Neuronal stem cell (in vitro differentiated cells): ENCODE data around the gene HES5.
A peak's percentile ranks its signal among the peaks of the same experiment; 100 is the strongest.
"Not testable (repeated sequence)": the region's sequence is repeated elsewhere in the genome, so short reads cannot be mapped to it uniquely, and the experiment has no call there.

Experiments
- DNase-seq: peaks from one replicate; pipeline ENCODE4 v3.0.0-alpha.2; 2013; ENCODE audit warnings: low spot score
- H2AFZ ChIP-seq: one replicate; pipeline ENCODE4 v1.6.1; 2013; ENCODE audit warnings: mild to moderate bottlenecking, low read length, inconsistent platforms
- H2AK5ac ChIP-seq: 2 replicates; pipeline ENCODE4 v1.6.1; 2013; ENCODE audit warnings: low read depth, mild to moderate bottlenecking, inconsistent platforms, low read length, moderate library complexity, mixed read lengths
- H2BK120ac ChIP-seq: 2 replicates; pipeline ENCODE4 v1.6.1; 2013; ENCODE audit warnings: low read depth, mild to moderate bottlenecking, inconsistent platforms, low read length, moderate library complexity, mixed read lengths
- H2BK12ac ChIP-seq: one replicate; pipeline ENCODE4 v1.6.1; 2013; ENCODE audit warnings: low read length, inconsistent platforms
- H2BK15ac ChIP-seq: 2 replicates; pipeline ENCODE4 v1.6.1; 2013; ENCODE audit warnings: mild to moderate bottlenecking, low read length, inconsistent platforms, mixed read lengths
- H2BK5ac ChIP-seq: one replicate; pipeline ENCODE4 v1.6.1; 2013; ENCODE audit warnings: inconsistent platforms, mild to moderate bottlenecking, low read length, moderate library complexity
- H3K14ac ChIP-seq: one replicate; pipeline ENCODE4 v1.6.1; 2013; ENCODE audit warnings: low read length, inconsistent platforms
- H3K18ac ChIP-seq: 2 replicates; pipeline ENCODE4 v1.6.1; 2013; ENCODE audit warnings: low read length, inconsistent platforms
- H3K23ac ChIP-seq: 2 replicates; pipeline ENCODE4 v1.6.1; 2013; ENCODE audit warnings: low read depth, mild to moderate bottlenecking, mixed read lengths, low read length, inconsistent platforms; ENCODE audit not compliant: poor library complexity
- H3K27ac ChIP-seq: replicated peaks from 3 replicates; pipeline ENCODE4 v1.5.1; 2013; ENCODE audit warnings: low read length, inconsistent platforms
- H3K27me3 ChIP-seq, 3 experiments: 2 replicates each; pipeline ENCODE4 v1.6.1; 2013; ENCODE audit warnings: low read length in 3 of 3, mild to moderate bottlenecking in 2 of 3, inconsistent platforms in 1 of 3, low read depth in 1 of 3, mixed read lengths in 1 of 3, moderate library complexity in 1 of 3; ENCODE audit not compliant: control insufficient read depth in 3 of 3, insufficient read depth in 3 of 3
- H3K36me3 ChIP-seq, 2 donors: replicated peaks in 1 of 2; 2 replicates each; pipeline ENCODE4 v1.6.1; 2013; ENCODE audit warnings: low read length in 2 of 2; ENCODE audit not compliant: control insufficient read depth in 2 of 2, insufficient read depth in 2 of 2
- H3K4ac ChIP-seq: 2 replicates; pipeline ENCODE4 v1.6.1; 2013; ENCODE audit warnings: inconsistent platforms, mild to moderate bottlenecking, low read length, moderate library complexity
- H3K4me1 ChIP-seq, 2 donors: 1 replicate in 1 of 2; 2 replicates in 1 of 2; pipeline ENCODE4 v1.6.1; 2013; ENCODE audit warnings: low read length in 2 of 2, low read depth in 1 of 2; ENCODE audit not compliant: control insufficient read depth in 2 of 2, insufficient read depth in 1 of 2
- H3K4me2 ChIP-seq: one replicate; pipeline ENCODE4 v1.6.1; 2013; ENCODE audit warnings: mild to moderate bottlenecking, low read length, inconsistent platforms; ENCODE audit not compliant: insufficient read depth, poor library complexity, severe bottlenecking
- H3K4me3 ChIP-seq, 2 donors: 2 replicates each; pipeline ENCODE4 v1.5.1; 2013; ENCODE audit warnings: low read length in 2 of 2, mild to moderate bottlenecking in 2 of 2, inconsistent platforms in 1 of 2, moderate library complexity in 1 of 2
- H3K79me1 ChIP-seq: one replicate; pipeline ENCODE4 v1.6.1; 2013; ENCODE audit warnings: low read depth, mild to moderate bottlenecking, inconsistent platforms, low read length, moderate library complexity
- H3K9ac ChIP-seq: one replicate; pipeline ENCODE4 v1.6.1; 2013; ENCODE audit warnings: mild to moderate bottlenecking, low read depth, low read length, inconsistent platforms; ENCODE audit not compliant: poor library complexity
- H3K9me3 ChIP-seq, 2 donors: replicated peaks in 1 of 2; 2 replicates each; pipeline versions ENCODE3 to v1.6.1; 2013; ENCODE audit warnings: low read length in 2 of 2, mild to moderate bottlenecking in 2 of 2, inconsistent platforms in 1 of 2, low read depth in 1 of 2, mixed read lengths in 1 of 2, moderate library complexity in 1 of 2; ENCODE audit not compliant: control insufficient read depth in 2 of 2, insufficient read depth in 1 of 2
- H4K8ac ChIP-seq: one replicate; pipeline ENCODE4 v1.6.1; 2013; ENCODE audit warnings: low read depth, mild to moderate bottlenecking, inconsistent platforms, low read length, moderate library complexity
- H4K91ac ChIP-seq: one replicate; pipeline ENCODE4 v1.6.1; 2013; ENCODE audit warnings: low read length, low read depth, mild to moderate bottlenecking, inconsistent platforms; ENCODE audit not compliant: poor library complexity
- WGBS, 2 donors: extraction: QIAGEN DNeasy Blood & Tissue Kit; methylation state at CpG; one replicate each; pipeline ENCODE4 v1.1.7; 2013; ENCODE audit warnings: missing lambda C conversion rate in 2 of 2, mixed read lengths in 1 of 2; ENCODE audit not compliant: insufficient read length in 2 of 2, insufficient replicate concordance in 1 of 2; ENCODE audit errors: extremely low coverage in 2 of 2; 5-methylcytosine and 5-hydroxymethylcytosine counted together

HES5 gene

DNA sequence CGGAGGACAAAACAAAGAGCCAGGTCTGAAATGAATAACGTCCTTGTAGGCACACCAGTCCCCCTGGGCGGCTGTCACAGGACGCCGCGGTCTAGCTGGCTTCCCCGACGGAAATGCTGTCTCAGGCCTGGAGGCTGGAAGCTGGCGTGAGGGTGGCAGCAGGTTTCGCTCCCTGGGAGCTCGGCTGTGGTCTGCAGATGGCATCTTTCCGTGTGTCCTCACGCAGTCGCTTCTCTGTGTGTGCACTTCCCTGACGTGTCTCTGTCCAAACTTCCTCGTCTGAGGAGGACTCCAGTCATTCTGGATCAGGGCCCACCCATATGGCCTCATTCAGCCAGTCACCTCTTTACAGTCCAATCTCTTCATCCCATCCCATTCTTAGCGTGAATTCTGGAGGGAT is 40.3 kb upstream of the HES5 start:
- no peak overlapping the region for H2AK5ac ChIP-seq
- H3K9ac ChIP-seq: no peak overlapping the region
- H4K91ac ChIP-seq: no peak overlapping the region
- no peaks in the 10 kb centered on the region for H3K36me3 ChIP-seq
- no peak overlapping the region for H3K27ac ChIP-seq
- H3K4me1 ChIP-seq: peaks cover 0 to 2% of the 10 kb centered on the region in 2 donors
- no peak overlapping the region for H2AFZ ChIP-seq
- peaks cover 0 to 31% (median 4%) of the 10 kb centered on the region in 3 experiments for H3K27me3 ChIP-seq
- H2BK5ac ChIP-seq: no peak overlapping the region
- no peak for DNase-seq
- no peak overlapping the region for H4K8ac ChIP-seq
- peak overlapping the region; percentile 20 for H3K18ac ChIP-seq
- H3K9me3 ChIP-seq: peaks cover 3 to 5% of the 10 kb centered on the region in 2 donors
- no peak overlapping the region for H3K4ac ChIP-seq
- no peak overlapping the region for H3K4me2 ChIP-seq
- WGBS, 2 donors: no CpG with 5 or more reads among the region's 17 CpGs
- no peak overlapping the region for H3K14ac ChIP-seq
- H3K23ac ChIP-seq: peak overlapping the region; percentile 3
- H2BK12ac ChIP-seq: peak overlapping the region; percentile 12
- H3K79me1 ChIP-seq: no peaks in the 10 kb centered on the region
- H3K4me3 ChIP-seq: no peak overlapping the region
- H2BK120ac ChIP-seq: no peak overlapping the region
- no peak overlapping the region for H2BK15ac ChIP-seq

DNA sequence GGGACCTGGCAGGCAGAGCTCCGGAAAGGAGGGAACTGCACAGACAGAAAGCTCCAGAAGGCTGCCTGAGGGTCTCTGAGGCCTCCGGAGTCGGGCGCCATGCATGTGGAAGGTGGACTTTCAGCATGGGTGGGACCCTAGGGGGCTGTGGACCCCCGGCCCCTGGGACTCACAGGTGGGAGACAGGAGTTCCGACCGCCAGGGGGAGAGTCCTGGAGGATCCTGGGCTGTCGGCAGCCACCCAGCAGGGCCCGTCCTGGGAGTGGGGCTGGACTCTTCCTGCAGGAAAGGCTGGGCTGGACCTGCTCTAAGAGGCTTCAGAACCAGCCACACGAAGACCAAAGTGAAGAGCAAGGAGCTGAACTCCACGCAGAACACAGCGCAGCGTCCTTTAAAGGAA is 39.6 kb upstream of the HES5 start:
- not testable (repeated sequence) for H3K27ac ChIP-seq, H3K18ac ChIP-seq, H3K14ac ChIP-seq, H3K4ac ChIP-seq, H4K91ac ChIP-seq, H3K4me3 ChIP-seq, H3K23ac ChIP-seq, H3K79me1 ChIP-seq, H3K36me3 ChIP-seq, H2AFZ ChIP-seq, H2AK5ac ChIP-seq, H2BK15ac ChIP-seq, H3K9me3 ChIP-seq, H3K4me2 ChIP-seq, DNase-seq, H3K9ac ChIP-seq, H3K4me1 ChIP-seq, H2BK12ac ChIP-seq, H4K8ac ChIP-seq, H2BK120ac ChIP-seq, H2BK5ac ChIP-seq
- WGBS, 2 donors: no CpG with 5 or more reads among the region's 13 CpGs
- H3K27me3 ChIP-seq: peaks cover 0 to 36% (median 4%) of the 10 kb centered on the region in 3 experiments

DNA sequence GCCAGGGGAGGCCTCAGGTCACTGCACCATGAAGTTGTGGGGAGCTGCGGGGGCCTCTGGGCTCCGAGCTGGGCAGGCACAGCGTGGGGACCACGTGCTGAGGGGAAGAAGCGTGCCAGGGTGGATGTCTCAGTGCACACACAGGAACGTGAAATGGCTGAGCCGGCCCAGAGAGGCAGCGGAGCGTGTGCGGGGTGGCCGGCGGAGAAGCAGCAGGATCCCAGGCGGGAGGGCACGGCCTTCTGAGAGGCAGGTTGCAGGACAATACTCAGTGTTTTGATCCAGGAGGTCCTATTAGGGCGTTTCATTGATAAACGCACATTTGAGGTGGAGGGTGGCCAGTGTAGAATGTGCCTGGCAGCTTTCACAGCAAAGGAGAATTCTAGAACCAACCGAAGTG is 39.0 kb upstream of the HES5 start:
- H3K18ac ChIP-seq: peak overlapping the region; percentile 81
- no peaks in the 10 kb centered on the region for H3K36me3 ChIP-seq
- peaks cover 3 to 5% of the 10 kb centered on the region in 2 donors for H3K9me3 ChIP-seq
- no peak overlapping the region for H3K27ac ChIP-seq
- no peak overlapping the region for H2BK12ac ChIP-seq
- no peak overlapping the region for H3K14ac ChIP-seq
- no peak overlapping the region for H3K4me2 ChIP-seq
- no peak overlapping the region for H2AFZ ChIP-seq
- no peak overlapping the region for H2BK5ac ChIP-seq
- WGBS, 2 donors: no CpG with 5 or more reads among the region's 17 CpGs
- peaks cover 0 to 43% (median 4%) of the 10 kb centered on the region in 3 experiments for H3K27me3 ChIP-seq
- no peak overlapping the region for H2AK5ac ChIP-seq
- H3K23ac ChIP-seq: no peak overlapping the region
- peaks cover 0 to 2% of the 10 kb centered on the region in 2 donors for H3K4me1 ChIP-seq
- no peak overlapping the region for H4K8ac ChIP-seq
- no peak overlapping the region for H2BK15ac ChIP-seq
- H4K91ac ChIP-seq: no peak overlapping the region
- H3K4ac ChIP-seq: no peak overlapping the region
- no peaks in the 10 kb centered on the region for H3K79me1 ChIP-seq
- no peak overlapping the region for H3K9ac ChIP-seq
- H2BK120ac ChIP-seq: no peak overlapping the region
- no peak overlapping the region for H3K4me3 ChIP-seq
- no peak for DNase-seq

DNA sequence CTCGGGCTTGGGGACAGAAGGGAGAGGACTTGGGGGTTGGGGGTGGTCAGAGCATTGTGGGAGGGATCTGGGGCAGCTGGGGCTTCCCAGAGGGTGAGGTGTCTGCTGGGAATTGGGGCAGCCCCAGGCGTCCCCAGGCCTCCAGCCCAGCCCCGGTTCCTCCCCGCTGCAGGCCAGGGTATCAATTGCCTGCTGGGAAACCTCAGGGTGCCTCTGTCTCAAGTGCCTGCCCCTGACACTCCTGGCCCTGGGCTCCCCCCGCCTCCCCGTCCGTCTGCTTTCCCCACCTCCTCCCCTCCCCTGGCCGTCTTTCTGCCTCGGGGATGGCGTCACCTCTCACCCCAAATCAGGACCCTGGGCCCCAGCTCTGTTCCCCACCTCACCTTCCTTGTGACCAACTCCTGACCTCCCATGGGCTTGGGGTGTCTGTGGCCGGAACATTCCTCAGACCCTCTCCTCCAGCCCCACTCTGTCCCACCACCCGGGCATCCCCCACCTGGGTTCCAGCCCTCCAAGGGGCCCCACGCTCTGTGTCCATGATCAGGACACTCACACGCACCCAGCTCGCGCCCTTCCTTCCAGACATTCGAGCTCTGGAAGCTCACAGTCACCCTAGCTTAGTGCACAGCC is 38.2 kb upstream of the HES5 start:
- WGBS, 2 donors: no CpG with 5 or more reads among the region's 17 CpGs
- not testable (repeated sequence) for H3K18ac ChIP-seq, DNase-seq

More for the DNA sequence above, 38.2 kb upstream of the HES5 start:
- not testable (repeated sequence) for H3K4ac ChIP-seq, H3K9ac ChIP-seq, H2BK15ac ChIP-seq, H3K4me1 ChIP-seq, H3K23ac ChIP-seq, H3K27ac ChIP-seq, H3K9me3 ChIP-seq, H3K36me3 ChIP-seq, H3K14ac ChIP-seq, H2BK5ac ChIP-seq, H2AFZ ChIP-seq, H3K79me1 ChIP-seq, H4K8ac ChIP-seq, H3K4me2 ChIP-seq, H2BK120ac ChIP-seq, H3K4me3 ChIP-seq, H2BK12ac ChIP-seq, H4K91ac ChIP-seq, H2AK5ac ChIP-seq
- H3K27me3 ChIP-seq: peaks cover 0 to 45% (median 4%) of the 10 kb centered on the region in 3 experiments
